Left kidney (tissue), 1 donor: Measurements from ENCODE around the gene SETD2. TPM values are rescaled to one million over a fixed set of nuclear protein-coding genes. Genes with fewer than 3 reads are reported as not detected.

Experiments
- polyA plus RNA-seq: library from polyadenylated mRNA; unstranded; fragments of 120-200 nt; gene quantifications from one replicate; pipeline ENCODE4 v1.2.1, GENCODE V29; 2013; ENCODE audit not compliant: insufficient read length

Gene SETD2
- polyA plus RNA-seq, 1 donor, result 79.8 TPM

Other genes starting within 250 kb of the SETD2 start
- gene CCDC12, start 187.4 kb downstream of the SETD2 start, polyA plus RNA-seq, result 45.4 TPM
- 44.0 TPM for gene NBEAL2, start 184.4 kb downstream of the SETD2 start, polyA plus RNA-seq
- gene KIF9, start 118.7 kb upstream of the SETD2 start, polyA plus RNA-seq, result 22.7 TPM
- 14.9 TPM for gene KLHL18, start 118.8 kb upstream of the SETD2 start, polyA plus RNA-seq
- gene PTPN23, start 216.9 kb upstream of the SETD2 start, polyA plus RNA-seq, result 27.2 TPM